HG02678 (cell line): Measurements from ENCODE around the gene MYD88.
A peak's percentile ranks its signal among the peaks of the same experiment; 100 is the strongest.
"Not testable (repeated sequence)": the region's sequence is repeated elsewhere in the genome, so short reads cannot be mapped to it uniquely, and the experiment has no call there.

Experiments used
- ATAC-seq: cut with Tn5 transposase; IDR thresholded peaks from one replicate; pipeline ENCODE4 v1.9.1; 2021; ENCODE audit warnings: mild to moderate bottlenecking, moderate library complexity; ENCODE audit not compliant: unreplicated experiment

MYD88 gene

DNA sequence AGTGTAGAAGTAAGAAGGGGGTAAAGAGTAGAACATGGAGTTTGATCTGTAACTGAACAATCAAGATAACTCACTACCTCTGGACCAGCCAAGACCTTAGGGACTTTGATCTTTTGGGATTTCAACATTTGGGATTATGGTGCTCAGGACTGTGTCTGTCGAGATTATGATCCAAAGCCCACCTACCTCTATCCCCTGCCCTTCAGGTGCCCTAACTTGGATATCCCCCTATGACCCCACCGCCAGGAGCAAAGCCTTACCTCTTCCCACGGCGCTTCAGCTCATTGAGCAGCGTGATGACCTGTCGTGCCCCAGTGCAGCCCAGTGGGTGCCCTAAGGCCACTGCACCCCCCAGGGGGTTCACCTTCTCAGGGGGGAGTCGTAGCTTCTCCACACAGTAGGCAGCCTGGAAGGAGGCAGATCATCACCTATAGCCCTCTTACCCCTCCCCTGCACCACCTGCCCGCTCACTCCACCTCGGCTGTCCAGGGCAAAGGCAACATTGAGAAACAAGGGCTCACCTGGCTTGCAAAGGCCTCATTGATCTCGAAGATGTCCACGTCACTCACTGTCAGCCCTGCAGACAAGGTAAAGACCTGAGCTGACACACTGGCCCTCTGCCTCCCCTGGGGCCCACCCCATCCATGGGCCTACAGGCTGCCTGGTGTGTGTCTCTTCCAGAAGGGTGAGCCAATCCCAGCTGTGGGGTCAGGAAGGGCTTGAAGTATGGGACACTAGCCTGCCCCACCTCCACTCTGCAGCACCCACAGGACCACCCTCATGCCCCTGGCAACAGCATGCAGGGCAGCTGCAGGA is 12.9 kb upstream of the MYD88 start:
- no peak for ATAC-seq

DNA sequence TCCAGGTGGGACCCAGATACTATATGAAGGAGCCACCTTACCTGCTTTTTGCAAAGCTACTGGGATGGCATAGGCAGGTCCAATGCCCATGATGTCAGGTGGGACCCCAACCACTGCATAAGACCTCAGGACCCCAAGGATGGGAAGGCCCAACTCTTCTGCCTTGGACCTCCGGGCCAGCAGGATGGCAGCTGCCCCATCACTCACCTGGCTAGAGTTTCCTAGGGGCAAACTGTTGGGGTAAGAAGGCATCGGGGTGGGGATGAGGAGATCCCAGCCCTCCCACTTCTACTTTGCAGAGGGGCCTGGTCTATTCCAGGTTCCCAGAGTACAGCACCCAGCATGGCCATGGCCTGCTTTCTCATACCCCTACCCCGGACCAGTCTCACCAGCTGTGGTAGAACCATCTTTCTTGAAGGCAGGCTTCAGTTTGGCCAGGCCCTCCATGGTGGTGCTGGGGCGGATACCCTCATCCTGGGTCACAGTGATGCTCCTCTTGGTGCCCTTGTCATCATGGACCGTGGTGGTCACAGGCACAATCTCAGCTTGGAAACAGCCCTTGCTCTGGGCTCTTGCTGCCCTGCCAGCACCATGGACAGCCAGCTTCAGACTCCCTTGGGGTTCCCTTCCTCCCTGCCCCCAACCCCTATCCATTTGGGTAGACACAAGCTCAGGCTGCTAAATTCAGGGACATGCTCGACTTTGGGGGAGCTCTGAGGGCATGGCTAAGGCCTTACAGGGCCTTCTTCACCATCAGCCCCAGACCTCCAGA is 12.2 kb upstream of the MYD88 start:
- ATAC-seq: no peak

DNA sequence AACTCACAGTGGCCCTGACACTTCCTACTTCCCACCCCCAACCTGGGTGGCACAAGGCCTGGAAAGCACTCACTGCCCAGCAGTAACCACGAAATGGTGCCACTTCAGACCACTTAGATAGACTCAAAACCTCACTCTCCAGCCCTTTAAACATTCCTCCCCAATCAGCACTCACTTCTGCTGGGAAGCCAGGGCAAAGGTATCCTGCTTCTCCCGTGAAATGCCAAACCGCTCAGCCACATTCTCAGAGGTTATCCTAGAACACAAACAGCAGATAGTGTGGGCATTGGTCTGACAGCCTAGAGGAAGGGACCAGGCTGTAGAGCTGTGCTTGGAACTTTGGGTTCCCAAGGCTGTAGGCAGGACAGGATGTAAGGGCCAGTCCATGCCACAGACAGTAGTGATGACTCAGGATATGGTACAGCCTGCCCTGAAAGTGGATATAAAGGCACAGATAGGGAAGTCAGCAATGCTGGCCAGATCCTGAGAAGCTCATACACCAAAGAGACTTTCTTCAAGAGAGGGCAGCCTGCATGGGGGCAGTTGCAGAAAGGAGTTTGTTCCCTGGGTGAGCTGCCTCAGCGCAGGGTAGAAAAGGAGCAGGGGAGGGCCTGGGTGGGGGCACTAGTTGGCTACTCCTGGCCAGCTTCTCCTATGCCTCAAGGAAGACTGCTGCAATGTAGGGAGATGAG is 10.7 kb upstream of the MYD88 start:
- ATAC-seq: no peak

DNA sequence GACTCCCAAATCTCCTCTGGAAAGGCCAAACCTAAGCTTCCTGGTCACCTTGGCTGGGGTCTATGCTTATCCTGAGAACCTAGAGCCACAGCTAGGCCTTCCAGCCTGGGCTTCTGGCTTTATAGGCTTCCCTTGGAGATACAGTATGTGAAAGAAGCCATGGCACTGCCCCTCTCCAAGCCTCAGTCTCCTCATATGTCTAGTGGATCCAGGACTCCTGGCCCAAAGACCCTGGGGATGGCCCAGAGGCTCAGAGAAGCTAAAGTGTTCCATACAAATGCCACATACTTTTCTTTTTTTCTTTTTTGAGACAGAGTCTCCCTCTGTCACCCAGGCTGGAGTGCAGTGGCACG is 10.2 kb upstream of the MYD88 start:
- no peak for ATAC-seq

DNA sequence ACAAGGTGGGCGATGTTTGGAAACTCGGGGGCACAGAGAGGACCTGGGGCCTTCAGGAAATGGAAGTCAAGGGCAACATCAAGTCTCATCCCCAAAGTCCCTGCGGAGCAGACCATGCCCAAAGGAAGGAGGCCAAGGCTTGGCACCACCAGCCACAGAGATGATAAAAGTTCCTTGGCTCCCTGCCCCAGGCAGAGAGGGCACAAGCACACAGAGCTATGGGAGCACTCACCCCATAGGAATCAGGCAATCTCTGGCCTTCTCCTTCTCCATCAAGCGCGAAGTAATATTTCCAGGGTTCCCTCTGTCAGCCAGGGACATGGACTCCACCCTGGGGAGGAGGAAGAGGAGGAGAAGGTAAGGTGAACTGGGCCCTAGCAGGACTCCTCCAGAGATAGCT is 9.4 kb upstream of the MYD88 start:
- no peak for ATAC-seq

DNA sequence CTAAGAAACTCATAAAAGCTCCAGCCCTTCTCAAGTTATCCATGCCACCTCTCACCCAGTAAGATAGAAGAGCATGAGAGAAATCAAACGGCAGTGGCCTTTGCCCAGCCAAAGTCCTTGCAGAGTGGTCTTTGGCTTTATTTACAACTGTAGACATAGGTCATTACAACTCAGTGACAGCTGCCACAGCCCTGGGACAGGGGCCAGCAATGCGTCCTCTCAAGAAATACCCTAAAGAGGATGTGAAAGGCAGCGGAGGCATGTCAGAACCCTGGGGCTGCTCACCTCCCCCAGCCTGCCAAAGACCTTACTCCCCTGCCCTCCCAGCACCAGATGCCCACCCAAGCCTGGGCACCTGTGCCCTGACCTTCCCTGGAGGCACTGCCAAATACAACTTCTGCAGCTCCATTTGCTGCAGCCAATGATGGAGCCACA is 7.8 kb upstream of the MYD88 start:
- no peak for ATAC-seq

DNA sequence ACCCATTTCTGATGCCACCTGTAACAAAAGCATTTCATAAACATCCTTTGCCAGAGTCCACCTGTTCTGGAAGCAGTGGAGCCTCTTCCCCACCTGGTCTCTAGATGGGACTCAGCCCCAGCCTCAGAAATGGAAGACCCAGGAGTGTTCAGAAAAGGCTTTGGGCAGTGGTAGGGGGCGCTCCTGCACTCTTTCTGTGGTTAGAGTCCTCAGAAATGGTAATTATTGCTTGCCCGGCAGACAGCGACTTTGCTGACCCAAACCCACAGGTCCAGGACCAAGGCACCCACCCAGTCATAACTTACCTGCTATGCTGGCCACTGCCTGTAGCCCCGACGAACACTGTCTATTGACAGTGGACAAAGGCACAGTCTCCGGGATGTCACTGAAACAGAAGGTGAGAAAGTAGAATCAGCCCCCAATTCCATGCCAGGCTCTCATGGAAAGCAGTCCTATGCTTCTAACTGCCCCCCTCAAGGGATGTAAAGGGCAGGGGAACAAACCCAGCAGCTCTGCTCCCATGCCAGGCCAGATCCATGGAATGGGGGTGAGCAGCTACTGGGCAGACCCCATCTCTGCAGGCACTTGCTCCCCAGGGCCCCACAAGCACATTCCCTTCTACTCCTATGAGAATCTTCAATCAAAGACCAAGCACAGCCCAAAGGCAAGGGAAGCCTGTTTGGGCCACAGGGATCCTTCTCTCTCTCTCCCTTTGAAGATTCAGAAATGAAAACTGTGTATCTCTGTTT is 6.7 kb upstream of the MYD88 start:
- no peak for ATAC-seq

DNA sequence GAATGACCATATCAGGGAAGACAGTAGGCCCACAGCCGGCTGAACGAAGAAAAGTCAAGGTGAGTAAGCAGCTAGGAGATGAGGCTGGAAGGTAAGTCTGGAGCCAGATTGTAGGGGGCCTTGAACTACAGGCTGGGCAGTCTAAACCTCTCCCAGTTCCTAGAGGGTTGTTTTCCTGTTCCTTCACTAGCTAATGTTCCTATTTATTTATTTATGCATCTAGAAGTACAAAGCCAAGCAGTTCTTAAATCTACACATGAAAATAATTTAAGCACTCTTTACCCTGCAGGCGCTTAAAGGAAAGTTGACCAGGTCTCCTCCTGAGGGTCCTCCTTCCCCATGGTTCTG is 5.3 kb upstream of the MYD88 start:
- no peak for ATAC-seq

DNA sequence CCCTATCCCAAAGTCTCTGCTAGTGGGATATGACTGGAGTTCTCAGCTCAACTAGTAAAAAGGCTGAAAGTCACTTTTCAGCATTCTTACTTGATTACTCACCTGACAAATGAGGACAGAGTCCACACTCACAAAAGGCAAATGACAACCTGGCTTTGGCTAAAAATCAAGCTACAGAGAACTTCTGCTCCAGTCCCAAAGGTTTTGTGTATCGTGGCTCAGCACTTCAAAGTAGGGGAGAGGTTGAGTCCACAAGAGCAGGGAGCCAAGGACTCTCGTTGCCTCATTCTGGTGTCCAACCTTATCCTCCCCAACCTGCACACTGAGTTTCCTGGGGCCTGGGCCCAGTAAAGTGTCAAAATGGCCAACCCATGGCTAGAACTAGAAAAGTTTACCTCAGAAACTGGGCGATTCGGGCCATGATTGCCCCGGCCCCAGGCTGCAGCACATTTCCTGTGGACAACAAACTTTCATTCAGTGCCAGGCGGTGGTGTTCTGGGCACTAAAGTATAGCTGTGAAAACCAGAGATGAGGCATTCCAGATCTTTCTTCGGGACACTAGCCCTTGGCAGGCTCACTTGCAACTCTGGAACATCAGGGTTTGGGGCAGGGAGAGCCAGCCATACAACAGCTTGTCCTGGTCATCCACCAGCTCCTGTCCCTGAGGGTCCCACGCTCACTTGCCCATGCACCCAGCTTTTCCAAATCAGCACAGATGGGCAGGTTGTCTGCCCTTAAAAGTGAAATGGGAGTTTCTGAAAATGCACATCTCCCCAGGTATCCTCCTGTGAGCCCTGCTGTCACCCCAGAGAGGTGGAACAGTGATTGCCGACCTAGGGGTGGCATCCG is 4.7 kb upstream of the MYD88 start:
- ATAC-seq: no peak

DNA sequence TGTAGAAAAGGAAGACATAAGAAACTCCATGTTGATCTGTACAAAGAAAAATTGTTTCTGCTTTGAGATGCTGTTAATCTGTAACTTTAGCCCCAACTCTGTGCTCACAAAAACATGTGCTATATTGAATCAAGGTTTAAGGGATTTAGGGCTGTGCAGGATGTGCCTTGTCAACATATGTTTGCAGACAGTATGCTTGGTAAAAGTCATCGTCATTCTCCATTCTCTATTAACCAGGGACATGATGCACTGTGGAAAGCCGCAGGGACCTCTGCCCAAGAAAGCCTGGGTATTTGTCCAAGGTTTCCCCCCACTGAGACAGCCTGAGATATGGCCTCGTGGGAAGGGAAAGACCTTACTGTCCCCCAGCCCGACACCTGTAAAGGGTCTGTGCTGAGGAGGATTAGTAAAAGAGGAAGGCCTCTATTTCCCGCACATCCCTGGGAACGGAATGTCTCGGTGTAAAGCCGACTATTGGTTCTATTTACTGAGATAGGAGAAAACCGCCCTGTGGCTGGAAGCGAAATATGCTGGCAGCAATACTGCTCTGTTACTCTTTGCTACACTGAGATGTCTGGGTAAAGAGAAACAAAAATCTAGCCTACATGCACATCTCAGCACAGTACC is 3.8 kb upstream of the MYD88 start:
- not testable (repeated sequence) for ATAC-seq

DNA sequence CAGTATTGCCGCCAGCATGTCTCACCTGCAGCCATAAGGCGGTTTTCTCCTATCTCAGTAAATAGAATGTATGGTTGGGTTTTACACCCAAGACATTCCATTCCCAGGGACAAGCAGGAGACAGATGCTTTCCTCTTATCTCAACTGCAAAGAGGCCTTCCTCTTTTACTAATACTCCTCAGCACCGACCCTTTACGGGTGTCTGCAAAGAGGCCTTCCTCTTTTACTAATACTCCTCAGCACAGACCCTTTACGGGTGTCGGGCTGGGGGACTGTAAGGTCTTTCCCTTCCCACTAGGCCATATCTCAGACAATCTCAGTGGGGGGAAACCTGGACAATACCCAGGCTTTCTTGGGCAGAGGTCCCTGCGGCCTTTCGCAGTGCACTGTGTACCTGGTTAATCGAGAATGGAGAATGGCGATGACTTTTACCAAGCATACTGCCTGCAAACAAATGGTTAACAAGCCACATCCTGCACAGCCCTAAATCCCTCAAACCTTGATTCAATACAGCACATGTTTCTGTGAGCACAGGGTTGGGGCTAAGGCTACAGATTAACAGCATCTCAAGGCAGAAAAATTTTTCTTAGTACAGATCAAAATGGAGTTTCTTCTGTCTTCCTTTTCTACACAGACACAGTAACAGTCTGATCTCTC is 2.7 kb upstream of the MYD88 start:
- ATAC-seq: not testable (repeated sequence)

DNA sequence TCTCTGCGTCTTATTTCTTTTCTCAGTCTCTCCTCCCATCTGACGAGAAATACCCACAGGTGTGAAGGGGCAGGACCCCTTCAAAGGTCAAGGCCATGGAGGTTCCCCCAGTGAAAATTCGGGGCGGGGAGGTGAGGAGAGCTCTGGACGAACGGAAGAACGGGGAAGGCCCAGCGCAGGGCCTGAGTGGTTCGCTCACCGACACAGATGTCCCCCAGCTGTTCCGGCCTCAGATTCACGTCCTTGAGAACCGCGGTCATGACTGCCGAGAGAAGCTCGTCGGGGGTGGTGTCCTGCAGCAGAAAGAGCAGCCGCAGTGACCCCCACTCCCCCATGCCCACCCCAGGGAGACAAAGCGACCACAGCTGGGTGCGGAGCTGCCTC is 2.1 kb upstream of the MYD88 start:
- no peak for ATAC-seq

DNA sequence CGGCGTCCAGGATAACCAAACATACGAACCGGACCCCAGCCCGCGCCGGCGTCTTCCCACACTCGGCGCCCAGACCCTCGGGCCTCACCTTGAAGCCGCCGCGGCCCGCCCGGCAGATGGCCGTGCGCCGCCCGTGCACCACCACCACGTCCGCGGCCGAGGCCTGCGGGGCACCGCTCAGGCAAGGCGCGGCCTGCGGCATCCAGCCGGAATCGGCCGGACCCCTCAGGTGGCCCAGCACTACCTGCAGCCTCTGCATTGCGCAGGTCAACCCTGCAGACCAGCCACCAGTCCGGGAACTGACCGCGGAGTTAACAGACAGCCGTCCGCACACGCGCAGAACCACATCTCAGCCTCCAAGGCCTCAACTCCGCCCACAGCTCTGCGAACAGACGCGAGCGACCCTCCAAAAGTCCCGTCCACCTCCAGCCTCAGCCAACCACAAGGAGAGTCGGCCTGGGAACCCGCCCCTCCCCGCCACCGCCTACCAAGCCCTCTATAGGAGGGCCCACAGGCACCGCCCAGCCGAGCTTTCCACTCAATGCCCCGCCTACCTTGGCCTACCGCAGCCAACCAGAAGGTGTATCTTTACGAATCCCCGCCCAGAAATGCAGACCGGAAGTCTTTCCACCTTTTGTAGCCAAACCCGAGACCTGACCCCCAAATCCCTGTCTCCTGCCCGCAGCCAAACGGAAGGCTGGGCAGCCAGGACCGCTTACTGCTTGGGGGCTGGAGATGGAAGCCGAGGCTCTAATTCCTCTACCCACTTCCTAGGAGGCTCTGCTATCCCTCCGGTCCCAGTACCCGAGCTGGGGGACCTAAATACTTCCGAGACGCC is 1.5 kb upstream of the MYD88 start, which contains the start of gene ACAA1:
TSS of gene ACAA1 (minus strand) at position 351 of the 838 bp plus-strand sequence. CDS start at position 259, 92 bp downstream.
- peak; percentile 89 for ATAC-seq

DNA sequence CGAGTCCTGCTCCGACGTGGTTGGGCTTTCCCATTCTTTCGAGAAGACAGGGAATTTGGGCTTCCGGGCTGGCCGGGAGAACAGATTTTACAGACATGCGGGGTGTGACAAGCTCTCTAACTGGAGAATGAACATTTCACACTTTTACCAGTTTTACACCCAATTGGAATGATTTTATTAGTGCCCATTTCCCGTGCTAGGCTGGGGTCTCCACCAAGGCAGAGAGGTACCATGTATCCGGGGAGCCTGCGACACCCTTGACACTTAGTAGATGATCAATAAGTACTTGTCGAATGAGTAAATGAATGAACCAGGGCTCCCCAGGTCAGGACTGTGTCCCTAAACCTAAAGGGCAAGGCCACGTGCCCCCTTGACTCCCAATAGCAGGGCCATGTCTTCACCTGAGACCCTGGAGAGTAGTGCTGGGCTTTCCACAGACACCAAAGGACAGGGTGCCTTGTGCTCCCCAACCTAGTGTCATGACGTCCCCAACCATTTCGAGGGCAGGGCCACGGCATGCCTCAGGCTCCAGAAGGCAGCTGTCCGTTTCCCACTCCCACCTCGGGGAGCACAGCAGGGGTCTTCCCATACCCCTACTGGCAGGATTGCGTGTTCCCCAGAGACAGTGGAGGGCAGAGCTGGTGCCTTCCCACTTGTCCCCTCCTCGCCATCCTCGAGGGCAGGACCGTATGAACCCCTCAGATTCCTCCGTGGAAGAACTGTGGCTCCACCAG is 679 bp upstream of the MYD88 start:
- no peak for ATAC-seq

DNA sequence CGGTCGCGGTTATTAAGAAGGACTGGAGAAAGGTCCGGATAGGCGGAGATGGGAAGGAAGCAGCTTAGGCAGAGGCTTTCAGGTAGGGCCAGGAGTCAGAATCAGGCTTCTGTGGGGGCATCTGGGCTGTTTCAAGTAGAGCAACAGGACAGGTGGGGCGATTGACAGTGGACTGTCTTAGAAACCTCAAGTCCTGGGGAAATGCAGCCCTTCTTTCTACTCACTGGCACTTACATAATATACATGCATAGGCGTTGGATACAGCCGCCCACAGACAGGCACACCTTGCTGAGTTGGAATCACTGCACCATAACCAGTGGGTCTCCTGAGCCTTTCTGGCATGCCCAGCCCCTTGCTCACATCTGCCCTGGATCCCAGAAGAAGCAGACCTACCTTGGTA is 730 bp downstream of the MYD88 start:
- ATAC-seq: no peak

DNA sequence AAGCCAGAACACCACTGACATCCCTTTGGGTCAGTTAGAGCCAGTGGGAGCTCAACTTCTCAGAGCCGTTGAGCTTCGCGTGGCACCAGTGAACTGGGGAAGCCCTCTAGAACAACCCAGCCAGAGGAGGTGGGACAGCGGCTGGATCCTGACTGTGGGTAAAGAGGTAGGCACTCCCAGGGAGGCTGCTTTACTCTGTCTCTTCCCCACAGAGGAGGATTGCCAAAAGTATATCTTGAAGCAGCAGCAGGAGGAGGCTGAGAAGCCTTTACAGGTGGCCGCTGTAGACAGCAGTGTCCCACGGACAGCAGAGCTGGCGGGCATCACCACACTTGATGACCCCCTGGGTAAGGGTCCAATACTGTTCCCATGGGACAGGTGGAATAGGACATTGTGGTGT is 1.2 kb downstream of the MYD88 start:
- ATAC-seq: no peak

DNA sequence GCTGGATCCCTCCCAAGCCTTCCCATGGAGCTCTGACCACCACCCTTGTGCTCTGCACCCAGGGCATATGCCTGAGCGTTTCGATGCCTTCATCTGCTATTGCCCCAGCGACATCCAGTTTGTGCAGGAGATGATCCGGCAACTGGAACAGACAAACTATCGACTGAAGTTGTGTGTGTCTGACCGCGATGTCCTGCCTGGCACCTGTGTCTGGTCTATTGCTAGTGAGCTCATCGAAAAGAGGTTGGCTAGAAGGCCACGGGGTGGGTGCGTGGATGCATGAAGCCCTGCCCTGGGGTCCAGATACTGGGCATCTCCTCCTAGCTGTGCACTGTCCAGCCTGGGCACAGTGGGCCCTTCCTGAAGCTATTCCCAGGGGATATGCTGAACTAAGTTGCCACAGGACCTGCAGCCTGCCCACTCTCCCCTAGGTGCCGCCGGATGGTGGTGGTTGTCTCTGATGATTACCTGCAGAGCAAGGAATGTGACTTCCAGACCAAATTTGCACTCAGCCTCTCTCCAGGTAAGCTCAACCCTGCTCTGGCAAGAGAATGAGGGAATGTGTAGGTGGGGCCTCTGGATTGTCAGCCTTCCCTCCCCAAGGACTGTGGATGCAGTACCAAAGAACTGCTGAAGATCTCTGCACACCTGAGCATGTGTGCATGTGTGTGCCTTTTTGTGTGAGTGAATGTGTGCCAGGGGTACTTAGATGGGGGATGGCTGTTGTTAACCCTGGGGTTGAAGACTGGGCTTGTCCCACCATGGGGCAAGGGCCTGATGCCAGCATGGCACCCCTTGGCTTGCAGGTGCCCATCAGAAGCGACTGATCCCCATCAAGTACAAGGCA is 2.1 kb downstream of the MYD88 start:
- no peak for ATAC-seq
